ENCODE data around the gene WASF1.
A peak's percentile ranks its signal among the peaks of the same experiment; 100 is the strongest.
"Not testable (repeated sequence)": the region's sequence is repeated elsewhere in the genome, so short reads cannot be mapped to it uniquely, and the experiment has no call there.

The WASF1 gene

GRCh38 chr6:110173506-110174132, 5.9 kb downstream of the WASF1 start:
- no peak for DNase-seq

- no peak for DNase-seq
These were observed 9.4 kb downstream of the WASF1 start for GRCh38 chr6:110170081-110170480.

GRCh38 chr6:110158479-110158878, 21.0 kb downstream of the WASF1 start:
- peak; percentile 54 for DNase-seq

GRCh38 chr6:110147870-110148269, 31.6 kb downstream of the WASF1 start:
- no peak for DNase-seq

DNA sequence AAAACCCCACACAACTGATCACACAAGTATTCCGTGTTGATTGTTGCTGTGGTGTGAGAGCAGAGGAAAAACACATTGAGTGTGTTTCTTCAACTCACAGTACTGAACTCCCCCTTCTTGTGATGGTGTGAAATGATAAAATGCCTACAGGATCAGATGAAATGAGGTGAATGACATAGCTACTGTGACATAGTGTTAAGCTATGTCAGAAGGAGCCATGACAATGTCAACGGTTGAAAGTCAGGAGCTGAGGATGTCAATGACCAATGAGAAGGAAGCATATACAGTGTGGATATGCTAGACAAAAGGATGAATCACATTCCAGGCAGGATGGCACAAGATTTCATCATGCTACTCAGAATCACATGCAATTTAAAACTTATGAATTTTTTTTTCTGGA, 38.8 kb downstream of the WASF1 start:
- DNase-seq: peak; percentile 45

GRCh38 chr6:110139052-110139451, 40.4 kb downstream of the WASF1 start:
- DNase-seq: no peak

DNA sequence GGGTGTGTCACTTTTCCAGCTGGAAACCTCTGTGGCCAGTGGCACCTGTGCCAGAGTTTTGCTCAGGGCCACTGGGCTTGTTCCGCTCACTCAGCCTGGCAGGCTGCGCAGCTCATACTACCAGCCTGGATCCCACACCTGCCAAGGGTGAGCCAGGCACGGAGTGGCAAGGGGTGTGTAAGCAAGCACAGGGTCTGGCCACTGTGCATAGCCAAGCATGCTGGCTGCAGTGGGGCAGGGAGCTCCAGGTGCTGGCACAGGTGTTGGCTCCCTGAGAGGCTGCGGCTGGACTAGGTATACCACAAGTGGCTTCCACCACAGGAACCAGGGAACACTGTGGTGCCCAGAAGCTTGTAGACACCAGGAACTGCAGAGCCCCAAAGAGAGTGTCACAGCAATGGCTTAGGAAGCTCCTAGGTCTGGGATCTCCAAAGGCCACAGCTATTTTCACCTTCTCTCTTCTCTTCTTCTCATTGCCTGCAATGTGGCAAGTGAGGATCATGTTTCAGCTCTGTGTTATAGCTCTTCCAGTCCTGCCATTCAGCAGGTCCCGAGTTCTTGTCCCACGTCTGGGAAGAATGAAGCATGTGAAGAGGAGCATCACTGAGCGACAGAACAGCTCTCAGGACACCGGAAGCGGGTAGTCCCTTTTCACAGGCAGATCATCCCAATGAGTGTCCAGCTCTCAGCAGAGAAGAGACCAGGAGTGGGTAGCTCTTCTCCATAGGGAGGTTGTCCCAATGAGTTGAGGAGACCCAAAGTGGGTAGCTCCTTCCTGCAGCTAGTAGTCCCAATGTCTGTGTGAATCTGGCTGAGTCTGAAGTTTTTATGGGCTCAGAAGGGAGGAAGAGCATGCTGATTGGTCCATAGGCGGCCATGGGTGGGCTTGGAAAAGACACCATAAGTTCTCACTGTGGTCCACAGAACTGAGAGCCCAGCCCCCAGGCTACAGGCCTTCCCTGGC, 41.3 kb downstream of the WASF1 start:
- DNase-seq: no peak

DNA sequence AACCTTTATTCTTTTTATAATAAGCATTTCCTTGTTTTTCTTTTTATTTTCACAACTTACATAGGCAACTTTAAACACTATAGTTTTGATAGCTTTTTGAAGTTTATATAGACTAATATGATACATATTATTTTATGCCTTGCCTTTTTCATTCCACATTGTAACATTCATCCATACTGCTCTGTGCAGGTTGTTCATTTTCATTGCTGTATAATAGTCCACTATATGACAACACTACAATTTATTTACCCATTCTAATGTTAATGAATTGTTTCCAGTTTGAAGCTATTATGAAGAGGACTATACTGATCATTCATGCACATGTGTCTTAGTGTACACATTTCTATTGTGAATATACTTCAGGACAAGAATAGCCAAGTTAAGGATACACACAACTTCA, 49.1 kb downstream of the WASF1 start:
- no peak for DNase-seq

DNA sequence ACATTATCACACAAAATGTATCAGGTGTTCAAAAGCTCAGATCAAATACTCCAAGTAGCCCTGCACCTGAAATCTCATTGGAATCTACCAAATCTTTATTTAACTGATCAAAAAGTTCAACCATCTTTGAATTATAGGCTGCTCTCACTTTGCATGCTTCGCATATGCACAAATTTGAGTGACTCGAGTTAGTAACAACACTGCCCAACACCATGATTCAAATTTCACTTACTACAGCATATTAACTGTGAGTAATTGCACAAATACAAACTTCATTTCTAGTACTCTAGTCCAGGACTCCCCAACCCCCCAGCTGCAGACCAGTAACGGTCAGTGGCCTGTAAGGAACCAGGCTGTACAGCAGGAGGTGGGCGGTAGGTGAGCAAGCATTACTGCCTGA, 51.1 kb downstream of the WASF1 start:
- no peak for DNase-seq

DNA sequence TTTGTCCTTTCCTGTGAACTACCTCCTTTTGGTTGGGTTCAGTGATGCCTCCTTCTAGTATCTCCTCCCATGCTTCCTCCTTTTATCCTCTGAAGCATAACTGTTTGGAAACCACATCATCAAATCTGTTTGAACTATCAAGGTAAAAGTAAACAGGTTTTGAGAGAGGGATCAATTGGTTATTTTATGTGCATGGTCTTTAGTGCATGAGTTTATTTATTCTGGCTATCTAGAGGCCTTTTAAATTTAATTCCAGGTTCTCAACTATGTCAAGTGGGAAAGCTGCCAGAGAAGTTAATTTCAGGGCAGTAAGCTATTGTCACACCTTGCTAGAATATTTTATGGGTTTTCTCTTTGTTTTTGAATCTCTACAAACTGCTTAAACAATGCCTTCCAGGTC, 54.1 kb downstream of the WASF1 start:
- DNase-seq: no peak

- DNase-seq: not testable (repeated sequence)
These were observed 57.8 kb downstream of the WASF1 start for GRCh38 chr6:110121655-110122054.

GRCh38 chr6:110116258-110116657, 63.2 kb downstream of the WASF1 start:
- DNase-seq: no peak

DNA sequence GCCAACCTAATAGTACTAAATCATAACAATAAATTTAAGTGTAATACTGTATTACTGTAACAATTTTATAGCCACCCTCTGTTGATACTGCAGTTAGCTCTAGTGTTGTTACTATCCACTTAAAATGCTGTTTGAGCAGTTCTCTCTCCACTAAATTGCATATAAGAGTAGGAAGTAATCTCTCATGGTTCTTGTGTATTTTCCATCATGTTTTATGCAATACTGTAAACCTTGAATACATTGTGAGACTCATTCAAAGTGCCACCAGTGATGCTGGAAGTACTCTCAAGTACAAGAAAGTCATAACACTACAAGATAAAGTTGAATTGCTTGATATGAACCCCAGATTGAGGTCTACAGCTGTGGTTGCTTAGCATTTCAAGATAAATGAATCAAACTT, 65.5 kb downstream of the WASF1 start:
- no peak for DNase-seq

DNA sequence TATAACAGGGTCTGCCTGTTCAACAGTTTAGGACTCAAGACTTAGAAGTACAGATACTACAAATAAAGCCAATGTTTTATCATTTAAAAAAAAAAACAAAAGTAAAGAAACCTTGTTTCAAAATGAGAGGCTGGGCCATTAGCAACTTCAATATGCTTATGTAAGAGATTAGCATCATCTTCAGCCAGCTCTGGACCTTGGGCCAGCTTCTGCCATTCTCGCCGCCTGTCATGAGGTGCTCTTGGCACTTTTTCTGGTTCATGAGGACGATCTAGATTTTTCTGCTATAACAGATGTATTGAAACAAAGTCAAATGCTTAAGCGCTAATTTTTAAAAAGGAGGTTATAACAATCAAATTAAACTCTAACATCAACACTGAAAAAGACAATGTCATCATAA, 74.2 kb downstream of the WASF1 start:
- DNase-seq: no peak

GRCh38 chr6:110103260-110103659, 76.2 kb downstream of the WASF1 start:
- no peak for DNase-seq

GRCh38 chr6:110102411-110102810, 77.1 kb downstream of the WASF1 start:
- no peak for DNase-seq

DNA sequence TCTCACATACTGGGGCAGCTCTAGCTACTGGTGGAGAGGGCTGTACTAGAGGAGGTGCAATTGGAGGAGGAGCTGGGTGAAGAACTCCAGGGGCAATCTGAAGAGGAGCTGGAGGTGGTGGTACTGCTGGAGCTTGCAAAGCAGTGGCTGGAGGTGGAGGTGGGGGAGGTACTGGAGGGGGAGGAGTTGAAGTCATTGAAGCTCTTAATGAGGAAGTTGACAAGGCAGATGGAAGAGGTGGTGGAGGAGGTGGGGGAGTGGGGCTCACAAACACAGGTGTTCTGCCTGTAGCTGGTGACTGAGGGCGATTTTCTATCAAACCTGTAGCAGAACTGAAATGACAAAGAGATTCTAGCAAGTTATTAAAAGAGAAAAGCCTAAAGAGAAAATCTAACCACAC, 77.6 kb downstream of the WASF1 start:
- DNase-seq: no peak

GRCh38 chr6:110098511-110099116, 80.9 kb downstream of the WASF1 start:
- DNase-seq: no peak

- no peak for DNase-seq
These were observed 82.0 kb downstream of the WASF1 start for GRCh38 chr6:110097443-110097842.

GRCh38 chr6:110095935-110096334, 83.5 kb downstream of the WASF1 start:
- DNase-seq: no peak

GRCh38 chr6:110095101-110095500, 84.4 kb downstream of the WASF1 start:
- no peak for DNase-seq

- no peak for DNase-seq
These were observed 85.5 kb downstream of the WASF1 start for GRCh38 chr6:110093981-110094380.

- no peak for DNase-seq
These were observed 88.6 kb downstream of the WASF1 start for GRCh38 chr6:110090876-110091275.

- DNase-seq: no peak
These were observed 90.1 kb downstream of the WASF1 start for GRCh38 chr6:110089323-110089722.
